Ovary (tissue), 3 donors: ENCODE results near the gene CIB1.

Experiments
- POLR2A ChIP-seq: fragments of 450-650 bp; IDR thresholded peaks from one replicate; pipeline ENCODE4 v1.6.1; 2017; ENCODE audit warnings: antibody characterized with exemption, mild to moderate bottlenecking, moderate library complexity
- TF ChIP-seq, protein P1 (sequence below), 3 donors: fragments of 450-650 bp in 2 of 3; fragments of 200-600 bp in 1 of 3; IDR thresholded peaks; one replicate each; pipeline versions ENCODE4 v1.5.1 to v1.8.0; 2016 to 2022; ENCODE audit warnings: antibody characterized with exemption in 3 of 3, mild to moderate bottlenecking in 1 of 3
- donor health status: DM: no; HTN: no; CAD: no.

DNA sequence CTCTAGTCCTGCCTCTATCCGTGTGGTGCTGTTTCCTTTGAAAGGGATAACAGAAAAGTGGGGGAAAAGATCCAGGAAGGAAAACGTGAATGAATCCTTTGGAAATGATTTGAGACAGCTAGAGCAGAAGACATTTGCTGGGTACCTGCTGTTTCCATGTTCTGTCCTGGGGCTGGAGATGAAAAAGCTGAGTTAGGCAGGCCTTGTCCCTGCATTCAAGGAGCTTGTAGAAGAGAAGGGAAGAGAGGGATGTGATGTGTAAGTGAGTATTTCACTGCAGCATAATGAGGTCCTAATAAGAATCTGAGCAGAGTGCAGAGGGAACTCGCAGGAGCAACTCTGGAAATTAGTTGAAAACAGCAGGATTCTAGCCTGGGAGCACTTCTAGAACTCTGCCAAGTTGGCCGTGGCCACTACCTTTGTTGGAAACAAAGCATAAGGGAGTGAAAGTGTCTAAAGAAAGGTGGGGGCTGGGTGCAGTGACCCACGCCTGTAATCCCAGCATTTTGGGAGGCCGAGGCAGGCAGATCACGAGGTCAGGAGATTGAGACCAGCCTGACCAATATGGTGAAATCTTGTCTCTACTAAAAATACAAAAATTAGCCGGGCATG is 46.4 kb downstream of the CIB1 start:
- TF ChIP-seq POLR2A: no peak
- TF ChIP-seq, protein P1, sequence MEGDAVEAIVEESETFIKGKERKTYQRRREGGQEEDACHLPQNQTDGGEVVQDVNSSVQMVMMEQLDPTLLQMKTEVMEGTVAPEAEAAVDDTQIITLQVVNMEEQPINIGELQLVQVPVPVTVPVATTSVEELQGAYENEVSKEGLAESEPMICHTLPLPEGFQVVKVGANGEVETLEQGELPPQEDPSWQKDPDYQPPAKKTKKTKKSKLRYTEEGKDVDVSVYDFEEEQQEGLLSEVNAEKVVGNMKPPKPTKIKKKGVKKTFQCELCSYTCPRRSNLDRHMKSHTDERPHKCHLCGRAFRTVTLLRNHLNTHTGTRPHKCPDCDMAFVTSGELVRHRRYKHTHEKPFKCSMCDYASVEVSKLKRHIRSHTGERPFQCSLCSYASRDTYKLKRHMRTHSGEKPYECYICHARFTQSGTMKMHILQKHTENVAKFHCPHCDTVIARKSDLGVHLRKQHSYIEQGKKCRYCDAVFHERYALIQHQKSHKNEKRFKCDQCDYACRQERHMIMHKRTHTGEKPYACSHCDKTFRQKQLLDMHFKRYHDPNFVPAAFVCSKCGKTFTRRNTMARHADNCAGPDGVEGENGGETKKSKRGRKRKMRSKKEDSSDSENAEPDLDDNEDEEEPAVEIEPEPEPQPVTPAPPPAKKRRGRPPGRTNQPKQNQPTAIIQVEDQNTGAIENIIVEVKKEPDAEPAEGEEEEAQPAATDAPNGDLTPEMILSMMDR (IDR thresholded peaks at IDR 0.05): no peak
